LNCaP clone FGC (cell line): ENCODE results near the gene PLEKHA7.
"Not testable (repeated sequence)": the region's sequence is repeated elsewhere in the genome, so short reads cannot be mapped to it uniquely, and the experiment has no call there.

ENCODE experiments used
- DNase-seq: peaks from one replicate; pipeline ENCODE4 v3.0.0-alpha.2; 2011; ENCODE audit warnings: low read depth
- H3K4me3 ChIP-seq: 2 replicates; pipeline ENCODE4 v1.5.1; 2011; ENCODE audit warnings: mild to moderate bottlenecking, low read depth, low read length, control low read depth
- CTCF ChIP-seq: IDR thresholded peaks from 2 replicates; pipeline ENCODE4 v1.5.1; 2012; ENCODE audit warnings: mild to moderate bottlenecking; ENCODE audit not compliant: control insufficient read depth, insufficient read depth; ENCODE audit errors: extremely low read depth

The PLEKHA7 gene

GRCh38 chr11:16911186-16911585 lies 103.0 kb downstream of the PLEKHA7 start:
- DNase-seq, result no peak
- no peak overlapping the region for H3K4me3 ChIP-seq
- TF ChIP-seq CTCF, result no peak

- H3K4me3 ChIP-seq, result no peak overlapping the region
- TF ChIP-seq CTCF, result no peak
- DNase-seq, result no peak
Measured at GRCh38 chr11:16909359-16910035, 104.7 kb downstream of the PLEKHA7 start.

GRCh38 chr11:16905375-16905774 lies 108.8 kb downstream of the PLEKHA7 start:
- DNase-seq, result no peak
- H3K4me3 ChIP-seq, result no peak overlapping the region
- TF ChIP-seq CTCF, result no peak

- DNase-seq, result not testable (repeated sequence)
Measured at GRCh38 chr11:16904761-16905160, 109.5 kb downstream of the PLEKHA7 start.

GRCh38 chr11:16902781-16903378 lies 111.3 kb downstream of the PLEKHA7 start:
- no peak overlapping the region for H3K4me3 ChIP-seq
- no peak for TF ChIP-seq CTCF
- no peak for DNase-seq

More at GRCh38 chr11:16904761-16905160, 109.5 kb downstream of the PLEKHA7 start:
- H3K4me3 ChIP-seq, result not testable (repeated sequence)

GRCh38 chr11:16902182-16902581 lies 112.0 kb downstream of the PLEKHA7 start:
- DNase-seq, result no peak
- no peak for TF ChIP-seq CTCF
- no peak overlapping the region for H3K4me3 ChIP-seq

GRCh38 chr11:16900491-16900890 lies 113.7 kb downstream of the PLEKHA7 start:
- no peak for DNase-seq
- no peak overlapping the region for H3K4me3 ChIP-seq
- TF ChIP-seq CTCF, result no peak
